CD4-positive, CD25-positive, alpha-beta regulatory T cell (primary cell): ENCODE results near the gene EPHA5. TPM values are rescaled to one million over a fixed set of nuclear protein-coding genes. Genes with fewer than 3 reads are reported as not detected.

Experiments used
- ATAC-seq, 2 donors: fragments of 150-1000 bp; cut with Tn5 transposase; one replicate each; pipeline ENCODE4 v1.10.0; 2021; ENCODE audit warnings: low read depth in 2 of 2, moderate number of reproducible peaks in 2 of 2, moderate library complexity in 1 of 2
- DNase-seq, 3 donors: peaks; one replicate each; pipeline versions ENCODE4 v3.0.0 to v3.0.0-alpha.2; 2012 to 2022; ENCODE audit warnings: mixed read lengths in 1 of 3
- H3K27ac ChIP-seq: one replicate; pipeline ENCODE4 v1.7.0; 2013; ENCODE audit warnings: mild to moderate bottlenecking, low read length; ENCODE audit not compliant: insufficient read depth, poor library complexity, severe bottlenecking
- H3K27me3 ChIP-seq: one replicate; pipeline ENCODE4 v1.7.0; 2013; ENCODE audit warnings: low read length; ENCODE audit not compliant: control insufficient read depth, insufficient read depth
- H3K36me3 ChIP-seq: one replicate; pipeline ENCODE4 v1.7.0; 2013; ENCODE audit warnings: mild to moderate bottlenecking, low read length, moderate library complexity; ENCODE audit not compliant: control insufficient read depth, insufficient read depth
- H3K4me1 ChIP-seq: 2 replicates; pipeline ENCODE4 v1.7.0; 2013; ENCODE audit warnings: mild to moderate bottlenecking, low read length; ENCODE audit not compliant: insufficient read depth, control insufficient read depth, poor library complexity, severe bottlenecking
- H3K4me3 ChIP-seq: one replicate; pipeline ENCODE4 v1.7.0; 2013; ENCODE audit warnings: low read depth, mild to moderate bottlenecking, low read length, moderate library complexity
- H3K9me3 ChIP-seq, 2 experiments: 1 replicate in 1 of 2; 2 replicates in 1 of 2; pipeline ENCODE4 v1.7.0; 2013; ENCODE audit warnings: low read length in 2 of 2, mild to moderate bottlenecking in 1 of 2, moderate library complexity in 1 of 2; ENCODE audit not compliant: control insufficient read depth in 2 of 2
- H3K27ac Mint-ChIP-seq, 3 donors: one replicate each; pipeline ENCODE4 v1.8.0; 2020 to 2022; ENCODE audit warnings: mild to moderate bottlenecking in 3 of 3, mixed read lengths in 3 of 3, moderate library complexity in 2 of 3
- H3K27me3 Mint-ChIP-seq: one replicate; pipeline ENCODE4 v1.8.0; 2022; ENCODE audit warnings: mild to moderate bottlenecking, mixed read lengths
- H3K36me3 Mint-ChIP-seq: one replicate; pipeline ENCODE4 v1.8.0; 2020; ENCODE audit warnings: mixed read lengths
- H3K4me1 Mint-ChIP-seq, 4 donors: one replicate each; pipeline ENCODE4 v1.8.0; 2020 to 2022; ENCODE audit warnings: mixed read lengths in 4 of 4, mild to moderate bottlenecking in 1 of 4
- H3K4me3 Mint-ChIP-seq, 4 donors: one replicate each; pipeline ENCODE4 v1.8.0; 2020 to 2022; ENCODE audit warnings: mild to moderate bottlenecking in 4 of 4, mixed read lengths in 4 of 4, moderate library complexity in 3 of 4
- H3K9me3 Mint-ChIP-seq, 7 donors: one replicate each; pipeline ENCODE4 v1.8.0; 2020 to 2022; ENCODE audit warnings: mixed read lengths in 7 of 7, mild to moderate bottlenecking in 3 of 7, moderate library complexity in 2 of 7
- polyA plus RNA-seq, 4 donors: library from polyadenylated mRNA; unstranded; fragments of 300-500 nt; fragmentation: Illumina TruSeq; gene quantifications; one replicate each; pipeline ENCODE4 v1.2.3, GENCODE V29; 2021
- total RNA-seq: library from RNA; stranded (reverse); gene quantifications from one replicate; pipeline ENCODE4 v1.2.3, GENCODE V29; 2022

Gene EPHA5
- total and polyA plus RNA-seq, 5 donors from 2014 or later: not detected

GRCh38 chr4:65450899-65451298 is 219.4 kb downstream of the EPHA5 start:
- no peaks in the 10 kb centered on the region for H3K27me3 Mint-ChIP-seq
- DNase-seq: no peak
- H3K36me3 ChIP-seq: no peaks in the 10 kb centered on the region
- no peak overlapping the region for H3K4me3 ChIP-seq
- no peaks in the 10 kb centered on the region for H3K27me3 ChIP-seq
- H3K4me1 Mint-ChIP-seq: no peaks in the 10 kb centered on the region
- no peaks in the 10 kb centered on the region for H3K36me3 Mint-ChIP-seq
- ATAC-seq: no peak
- H3K4me1 ChIP-seq: no peaks in the 10 kb centered on the region
- no peak overlapping the region for H3K4me3 Mint-ChIP-seq
- H3K9me3 ChIP-seq: no peaks in the 10 kb centered on the region
- no peak overlapping the region for H3K27ac ChIP-seq
- no peak overlapping the region for H3K27ac Mint-ChIP-seq
- H3K9me3 Mint-ChIP-seq: peaks cover 0 to 10% (median 5%) of the 10 kb centered on the region in 7 donors

GRCh38 chr4:65437102-65437501 is 233.2 kb downstream of the EPHA5 start:
- no peak for DNase-seq
- H3K4me1 Mint-ChIP-seq: no peaks in the 10 kb centered on the region
- Histone ChIP-seq H3K27me3 (no peaks in the 10 kb centered on the region), H3K4me1 (no peaks in the 10 kb centered on the region), H3K36me3 (no peaks in the 10 kb centered on the region), H3K27ac (no peak overlapping the region), H3K9me3 (no peaks in the 10 kb centered on the region), H3K4me3 (no peak overlapping the region)
- H3K4me3 Mint-ChIP-seq: no peak overlapping the region
- no peaks in the 10 kb centered on the region for H3K36me3 Mint-ChIP-seq
- no peaks in the 10 kb centered on the region for H3K27me3 Mint-ChIP-seq
- peaks cover 0 to 9% (median 4%) of the 10 kb centered on the region in 7 donors for H3K9me3 Mint-ChIP-seq
- no peak overlapping the region for H3K27ac Mint-ChIP-seq
- no peak for ATAC-seq

- Histone ChIP-seq H3K27ac (no peak overlapping the region), H3K9me3 (no peaks in the 10 kb centered on the region), H3K4me3 (no peak overlapping the region), H3K36me3 (no peaks in the 10 kb centered on the region), H3K4me1 (no peaks in the 10 kb centered on the region), H3K27me3 (no peaks in the 10 kb centered on the region)
- Mint-ChIP-seq H3K27ac (no peak overlapping the region), H3K27me3 (no peaks in the 10 kb centered on the region), H3K9me3 (peaks cover 0 to 17% (median 3%) of the 10 kb centered on the region in 7 donors), H3K36me3 (no peaks in the 10 kb centered on the region), H3K4me3 (no peak overlapping the region), H3K4me1 (peaks cover 0 to 4% (median 0%) of the 10 kb centered on the region in 4 donors)
- no peak for ATAC-seq
- DNase-seq: no peak
Observed at GRCh38 chr4:65422109-65422508, 248.2 kb downstream of the EPHA5 start.

- Mint-ChIP-seq H3K27me3 (no peaks in the 10 kb centered on the region), H3K4me1 (peaks cover 0 to 4% (median 0%) of the 10 kb centered on the region in 4 donors), H3K27ac (no peak overlapping the region), H3K36me3 (no peaks in the 10 kb centered on the region), H3K4me3 (no peak overlapping the region), H3K9me3 (peaks cover 0 to 6% (median 0%) of the 10 kb centered on the region in 7 donors)
- Histone ChIP-seq H3K4me3 (no peak overlapping the region), H3K4me1 (no peaks in the 10 kb centered on the region), H3K9me3 (no peaks in the 10 kb centered on the region), H3K36me3 (no peaks in the 10 kb centered on the region), H3K27ac (no peak overlapping the region), H3K27me3 (no peaks in the 10 kb centered on the region)
- ATAC-seq: no peak
- DNase-seq: no peak
Observed at GRCh38 chr4:65420036-65420435, 250.3 kb downstream of the EPHA5 start.

- Mint-ChIP-seq H3K27ac (no peak overlapping the region), H3K4me1 (peaks cover 0 to 4% (median 0%) of the 10 kb centered on the region in 4 donors)
- no peaks in the 10 kb centered on the region for H3K27me3 ChIP-seq
Observed at GRCh38 chr4:65416891-65417290, 253.4 kb downstream of the EPHA5 start.

GRCh38 chr4:65407483-65407882 is 262.8 kb downstream of the EPHA5 start:
- Histone ChIP-seq H3K9me3 (peaks cover 0 to 5% of the 10 kb centered on the region in 2 experiments), H3K4me1 (no peaks in the 10 kb centered on the region), H3K27ac (no peak overlapping the region), H3K4me3 (no peak overlapping the region), H3K36me3 (no peaks in the 10 kb centered on the region), H3K27me3 (no peaks in the 10 kb centered on the region)
- no peak overlapping the region for H3K27ac Mint-ChIP-seq
- no peaks in the 10 kb centered on the region for H3K27me3 Mint-ChIP-seq
- peaks cover 0 to 15% (median 2%) of the 10 kb centered on the region in 7 donors for H3K9me3 Mint-ChIP-seq
- no peak for DNase-seq
- H3K4me3 Mint-ChIP-seq: no peak overlapping the region
- H3K4me1 Mint-ChIP-seq: no peaks in the 10 kb centered on the region
- no peaks in the 10 kb centered on the region for H3K36me3 Mint-ChIP-seq
- ATAC-seq: no peak

More at GRCh38 chr4:65416891-65417290, 253.4 kb downstream of the EPHA5 start:
- ATAC-seq: no peak
- Mint-ChIP-seq H3K4me3 (no peak overlapping the region), H3K36me3 (no peaks in the 10 kb centered on the region), H3K9me3 (peaks cover 0 to 5% (median 0%) of the 10 kb centered on the region in 7 donors), H3K27me3 (no peaks in the 10 kb centered on the region)
- Histone ChIP-seq H3K36me3 (no peaks in the 10 kb centered on the region), H3K27ac (no peak overlapping the region), H3K4me1 (no peaks in the 10 kb centered on the region), H3K4me3 (no peak overlapping the region), H3K9me3 (no peaks in the 10 kb centered on the region)
- DNase-seq: no peak

- Mint-ChIP-seq H3K4me3 (no peak overlapping the region), H3K4me1 (no peaks in the 10 kb centered on the region), H3K27me3 (no peaks in the 10 kb centered on the region), H3K36me3 (no peaks in the 10 kb centered on the region), H3K27ac (no peak overlapping the region), H3K9me3 (peaks cover 0 to 14% (median 7%) of the 10 kb centered on the region in 7 donors)
- Histone ChIP-seq H3K4me1 (no peaks in the 10 kb centered on the region), H3K27ac (no peak overlapping the region), H3K36me3 (no peaks in the 10 kb centered on the region), H3K27me3 (no peaks in the 10 kb centered on the region), H3K9me3 (peaks cover 0 to 14% of the 10 kb centered on the region in 2 experiments), H3K4me3 (no peak overlapping the region)
- DNase-seq (no peak), ATAC-seq (no peak)
Observed at GRCh38 chr4:65401083-65401482, 269.2 kb downstream of the EPHA5 start.

GRCh38 chr4:65399084-65399483 is 271.2 kb downstream of the EPHA5 start:
- H3K27ac Mint-ChIP-seq: no peak overlapping the region
- Histone ChIP-seq H3K27ac (no peak overlapping the region), H3K9me3 (peaks cover 0 to 14% of the 10 kb centered on the region in 2 experiments), H3K27me3 (no peaks in the 10 kb centered on the region), H3K4me1 (no peaks in the 10 kb centered on the region), H3K36me3 (no peaks in the 10 kb centered on the region), H3K4me3 (no peak overlapping the region)
- H3K4me3 Mint-ChIP-seq: no peak overlapping the region
- peaks cover 0 to 21% (median 8%) of the 10 kb centered on the region in 7 donors for H3K9me3 Mint-ChIP-seq
- H3K27me3 Mint-ChIP-seq: no peaks in the 10 kb centered on the region
- ATAC-seq (no peak), DNase-seq (no peak)
- no peaks in the 10 kb centered on the region for H3K4me1 Mint-ChIP-seq
- no peaks in the 10 kb centered on the region for H3K36me3 Mint-ChIP-seq
